ENCODE data around the gene DENND2A.

DNA sequence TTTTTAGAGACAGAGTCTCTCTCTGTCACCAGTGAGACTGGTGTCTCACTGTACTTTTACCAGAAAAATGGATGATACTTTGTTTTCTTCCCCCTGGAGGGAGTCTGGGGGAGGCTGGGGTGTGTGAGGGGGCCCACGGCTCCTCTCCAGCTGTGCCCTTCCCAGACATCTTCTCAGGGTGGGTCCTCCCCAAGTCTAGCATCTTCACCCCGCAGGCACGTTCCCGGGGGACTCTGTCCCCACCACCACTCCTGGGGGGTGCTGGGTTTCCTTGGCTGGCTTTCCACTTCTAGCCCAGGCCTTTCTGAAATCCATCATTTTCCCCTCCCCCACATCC lies 99.5 kb downstream of the DENND2A start:
- no peak for TF ChIP-seq JUND (IDR thresholded peaks at IDR 0.05)
- TF ChIP-seq, protein P1, sequence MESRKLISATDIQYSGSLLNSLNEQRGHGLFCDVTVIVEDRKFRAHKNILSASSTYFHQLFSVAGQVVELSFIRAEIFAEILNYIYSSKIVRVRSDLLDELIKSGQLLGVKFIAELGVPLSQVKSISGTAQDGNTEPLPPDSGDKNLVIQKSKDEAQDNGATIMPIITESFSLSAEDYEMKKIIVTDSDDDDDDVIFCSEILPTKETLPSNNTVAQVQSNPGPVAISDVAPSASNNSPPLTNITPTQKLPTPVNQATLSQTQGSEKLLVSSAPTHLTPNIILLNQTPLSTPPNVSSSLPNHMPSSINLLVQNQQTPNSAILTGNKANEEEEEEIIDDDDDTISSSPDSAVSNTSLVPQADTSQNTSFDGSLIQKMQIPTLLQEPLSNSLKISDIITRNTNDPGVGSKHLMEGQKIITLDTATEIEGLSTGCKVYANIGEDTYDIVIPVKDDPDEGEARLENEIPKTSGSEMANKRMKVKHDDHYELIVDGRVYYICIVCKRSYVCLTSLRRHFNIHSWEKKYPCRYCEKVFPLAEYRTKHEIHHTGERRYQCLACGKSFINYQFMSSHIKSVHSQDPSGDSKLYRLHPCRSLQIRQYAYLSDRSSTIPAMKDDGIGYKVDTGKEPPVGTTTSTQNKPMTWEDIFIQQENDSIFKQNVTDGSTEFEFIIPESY (IDR thresholded peaks at IDR 0.05): no peak
- TF ChIP-seq GABPA (IDR thresholded peaks at IDR 0.05 in 1 of 2, conservative IDR thresholded peaks at IDR 0.05 in 1 of 2): no peak
- TF ChIP-seq, protein P2, sequence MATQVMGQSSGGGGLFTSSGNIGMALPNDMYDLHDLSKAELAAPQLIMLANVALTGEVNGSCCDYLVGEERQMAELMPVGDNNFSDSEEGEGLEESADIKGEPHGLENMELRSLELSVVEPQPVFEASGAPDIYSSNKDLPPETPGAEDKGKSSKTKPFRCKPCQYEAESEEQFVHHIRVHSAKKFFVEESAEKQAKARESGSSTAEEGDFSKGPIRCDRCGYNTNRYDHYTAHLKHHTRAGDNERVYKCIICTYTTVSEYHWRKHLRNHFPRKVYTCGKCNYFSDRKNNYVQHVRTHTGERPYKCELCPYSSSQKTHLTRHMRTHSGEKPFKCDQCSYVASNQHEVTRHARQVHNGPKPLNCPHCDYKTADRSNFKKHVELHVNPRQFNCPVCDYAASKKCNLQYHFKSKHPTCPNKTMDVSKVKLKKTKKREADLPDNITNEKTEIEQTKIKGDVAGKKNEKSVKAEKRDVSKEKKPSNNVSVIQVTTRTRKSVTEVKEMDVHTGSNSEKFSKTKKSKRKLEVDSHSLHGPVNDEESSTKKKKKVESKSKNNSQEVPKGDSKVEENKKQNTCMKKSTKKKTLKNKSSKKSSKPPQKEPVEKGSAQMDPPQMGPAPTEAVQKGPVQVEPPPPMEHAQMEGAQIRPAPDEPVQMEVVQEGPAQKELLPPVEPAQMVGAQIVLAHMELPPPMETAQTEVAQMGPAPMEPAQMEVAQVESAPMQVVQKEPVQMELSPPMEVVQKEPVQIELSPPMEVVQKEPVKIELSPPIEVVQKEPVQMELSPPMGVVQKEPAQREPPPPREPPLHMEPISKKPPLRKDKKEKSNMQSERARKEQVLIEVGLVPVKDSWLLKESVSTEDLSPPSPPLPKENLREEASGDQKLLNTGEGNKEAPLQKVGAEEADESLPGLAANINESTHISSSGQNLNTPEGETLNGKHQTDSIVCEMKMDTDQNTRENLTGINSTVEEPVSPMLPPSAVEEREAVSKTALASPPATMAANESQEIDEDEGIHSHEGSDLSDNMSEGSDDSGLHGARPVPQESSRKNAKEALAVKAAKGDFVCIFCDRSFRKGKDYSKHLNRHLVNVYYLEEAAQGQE (IDR thresholded peaks at IDR 0.05): no peak
- TF ChIP-seq, protein P3, sequence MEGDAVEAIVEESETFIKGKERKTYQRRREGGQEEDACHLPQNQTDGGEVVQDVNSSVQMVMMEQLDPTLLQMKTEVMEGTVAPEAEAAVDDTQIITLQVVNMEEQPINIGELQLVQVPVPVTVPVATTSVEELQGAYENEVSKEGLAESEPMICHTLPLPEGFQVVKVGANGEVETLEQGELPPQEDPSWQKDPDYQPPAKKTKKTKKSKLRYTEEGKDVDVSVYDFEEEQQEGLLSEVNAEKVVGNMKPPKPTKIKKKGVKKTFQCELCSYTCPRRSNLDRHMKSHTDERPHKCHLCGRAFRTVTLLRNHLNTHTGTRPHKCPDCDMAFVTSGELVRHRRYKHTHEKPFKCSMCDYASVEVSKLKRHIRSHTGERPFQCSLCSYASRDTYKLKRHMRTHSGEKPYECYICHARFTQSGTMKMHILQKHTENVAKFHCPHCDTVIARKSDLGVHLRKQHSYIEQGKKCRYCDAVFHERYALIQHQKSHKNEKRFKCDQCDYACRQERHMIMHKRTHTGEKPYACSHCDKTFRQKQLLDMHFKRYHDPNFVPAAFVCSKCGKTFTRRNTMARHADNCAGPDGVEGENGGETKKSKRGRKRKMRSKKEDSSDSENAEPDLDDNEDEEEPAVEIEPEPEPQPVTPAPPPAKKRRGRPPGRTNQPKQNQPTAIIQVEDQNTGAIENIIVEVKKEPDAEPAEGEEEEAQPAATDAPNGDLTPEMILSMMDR (IDR thresholded peaks at IDR 0.05; ENCODE audit: low read depth, low read length, missing input control): no peak
- no peak for TF ChIP-seq FOXA2 (IDR thresholded peaks at IDR 0.05)

Measured in liver (tissue), 3 donors.